H9 (cell line): Measurements from ENCODE around the gene UNC50. TPM values are rescaled to one million over a fixed set of nuclear protein-coding genes. Genes with fewer than 3 reads are reported as not detected.

Experiments used
- DNase-seq: peaks from one replicate; pipeline ENCODE4 v3.0.0-alpha.2; 2017
- H2AFZ ChIP-seq: one replicate; pipeline ENCODE4 v1.6.1; 2013; ENCODE audit warnings: mild to moderate bottlenecking, low read length, control low read depth, moderate library complexity
- H2AK5ac ChIP-seq: 2 replicates; pipeline ENCODE4 v1.6.1; 2013; ENCODE audit warnings: low read length, control low read depth, mixed read lengths; ENCODE audit not compliant: insufficient read length
- H2BK120ac ChIP-seq: one replicate; pipeline ENCODE4 v1.6.1; 2013; ENCODE audit warnings: low read depth, mild to moderate bottlenecking, low read length, control low read depth, inconsistent platforms; ENCODE audit not compliant: poor library complexity, severe bottlenecking
- H2BK12ac ChIP-seq: 2 replicates; pipeline ENCODE4 v1.6.1; 2013; ENCODE audit warnings: low read length, control low read depth, mixed read lengths, low read depth; ENCODE audit not compliant: insufficient read length
- H2BK15ac ChIP-seq: 2 replicates; pipeline ENCODE4 v1.6.1; 2013; ENCODE audit warnings: low read depth, low read length, control low read depth
- H2BK20ac ChIP-seq: one replicate; pipeline ENCODE4 v1.6.1; 2013; ENCODE audit warnings: low read depth, mild to moderate bottlenecking, low read length, control low read depth, inconsistent platforms; ENCODE audit not compliant: poor library complexity, severe bottlenecking
- H2BK5ac ChIP-seq: 2 replicates; pipeline ENCODE4 v1.6.1; 2013; ENCODE audit warnings: low read length, control low read depth, mixed read lengths; ENCODE audit not compliant: insufficient read length
- H3K14ac ChIP-seq: 2 replicates; pipeline ENCODE4 v1.6.1; 2013; ENCODE audit warnings: low read length, control low read depth; ENCODE audit not compliant: insufficient read depth
- H3K18ac ChIP-seq: 2 replicates; pipeline ENCODE4 v1.6.1; 2013; ENCODE audit warnings: low read depth, mild to moderate bottlenecking, mixed read lengths, low read length, control low read depth; ENCODE audit not compliant: insufficient read length
- H3K23ac ChIP-seq: 2 replicates; pipeline ENCODE4 v1.6.1; 2013; ENCODE audit warnings: low read length, control low read depth, mixed read lengths, low read depth; ENCODE audit not compliant: insufficient read length
- H3K23me2 ChIP-seq: 2 replicates; pipeline ENCODE4 v1.6.1; 2013; ENCODE audit warnings: low read depth, mild to moderate bottlenecking, mixed read lengths, low read length, control low read depth; ENCODE audit not compliant: insufficient read length, poor library complexity, severe bottlenecking
- H3K27ac ChIP-seq: 2 replicates; pipeline ENCODE4 v1.5.1; 2013; ENCODE audit warnings: low read length, control low read depth, mixed read lengths, low read depth; ENCODE audit not compliant: insufficient read length
- H3K27me3 ChIP-seq: 2 replicates; pipeline ENCODE4 v1.6.1; 2013; ENCODE audit warnings: low read length, control low read depth, inconsistent platforms; ENCODE audit not compliant: insufficient read depth
- H3K4ac ChIP-seq: 2 replicates; pipeline ENCODE4 v1.6.1; 2013; ENCODE audit warnings: low read depth, mild to moderate bottlenecking, control low read depth, inconsistent platforms, low read length, moderate library complexity
- H3K4me1 ChIP-seq: 2 replicates; pipeline ENCODE4 v1.6.1; 2013; ENCODE audit warnings: low read length, control low read depth, inconsistent platforms; ENCODE audit not compliant: insufficient read depth
- H3K4me2 ChIP-seq: 2 replicates; pipeline ENCODE4 v1.6.1; 2013; ENCODE audit warnings: low read length, control low read depth, mixed read lengths; ENCODE audit not compliant: insufficient read length, insufficient read depth
- H3K56ac ChIP-seq: 2 replicates; pipeline ENCODE4 v1.6.1; 2013; ENCODE audit warnings: low read depth, mild to moderate bottlenecking, mixed read lengths, low read length, control low read depth; ENCODE audit not compliant: insufficient read length
- H3K79me1 ChIP-seq: 2 replicates; pipeline ENCODE4 v1.6.1; 2013; ENCODE audit warnings: low read depth, mild to moderate bottlenecking, moderate library complexity, low read length, control low read depth, inconsistent platforms; ENCODE audit not compliant: insufficient read depth, poor library complexity, severe bottlenecking
- H3K79me2 ChIP-seq: 2 replicates; pipeline ENCODE4 v1.6.1; 2013; ENCODE audit warnings: low read length, control low read depth, inconsistent platforms; ENCODE audit not compliant: insufficient read depth
- H3K9ac ChIP-seq: 2 replicates; pipeline ENCODE4 v1.6.1; 2013; ENCODE audit warnings: low read length, control low read depth, mixed read lengths; ENCODE audit not compliant: insufficient read length; ENCODE audit errors: extremely low read depth
- H3K9me3 ChIP-seq: one replicate; pipeline ENCODE4 v1.6.1; 2013; ENCODE audit warnings: low read depth, low read length, inconsistent platforms; ENCODE audit not compliant: control insufficient read depth
- H3T11ph ChIP-seq: one replicate; pipeline ENCODE4 v1.6.1; 2013; ENCODE audit warnings: mild to moderate bottlenecking, low read length, control low read depth, inconsistent platforms
- H4K20me1 ChIP-seq: one replicate; pipeline ENCODE4 v1.6.1; 2013; ENCODE audit not compliant: control insufficient read depth, insufficient read length, insufficient read depth
- H4K5ac ChIP-seq: 2 replicates; pipeline ENCODE4 v1.6.1; 2013; ENCODE audit warnings: low read depth, mild to moderate bottlenecking, mixed read lengths, low read length, control low read depth; ENCODE audit not compliant: insufficient read length
- H4K8ac ChIP-seq: replicated peaks from 2 replicates; pipeline ENCODE4 v1.6.1; 2013; ENCODE audit warnings: low read length, control low read depth, mixed read lengths, low read depth; ENCODE audit not compliant: insufficient read length
- H4K91ac ChIP-seq: 2 replicates; pipeline ENCODE4 v1.6.1; 2013; ENCODE audit warnings: low read depth, mild to moderate bottlenecking, moderate library complexity, mixed read lengths, low read length, control low read depth; ENCODE audit not compliant: insufficient read length
- H3K27ac Mint-ChIP-seq, 3 experiments: 2 replicates in 2 of 3; 3 replicates in 1 of 3; pipeline ENCODE4 v1.8.0; 2020 to 2021; ENCODE audit warnings: mixed read lengths in 3 of 3, mild to moderate bottlenecking in 1 of 3, moderate library complexity in 1 of 3
- H3K27me3 Mint-ChIP-seq: 2 replicates; pipeline ENCODE4 v1.8.0; 2021; ENCODE audit warnings: low read depth, mild to moderate bottlenecking, moderate library complexity, mixed read lengths
- H3K36me3 Mint-ChIP-seq, 3 experiments: 2 replicates in 2 of 3; 3 replicates in 1 of 3; pipeline ENCODE4 v1.8.0; 2020 to 2021; ENCODE audit warnings: low read depth in 3 of 3, mixed read lengths in 3 of 3; ENCODE audit not compliant: insufficient read depth in 1 of 3
- H3K4me1 Mint-ChIP-seq, 2 experiments: 2 replicates each; pipeline ENCODE4 v1.8.0; 2020; ENCODE audit warnings: mixed read lengths in 2 of 2
- H3K4me3 Mint-ChIP-seq, 2 experiments: 2 replicates in 1 of 2; 3 replicates in 1 of 2; pipeline ENCODE4 v1.8.0; 2020 to 2021; ENCODE audit warnings: mild to moderate bottlenecking in 2 of 2, mixed read lengths in 2 of 2, moderate library complexity in 1 of 2
- H3K9me3 Mint-ChIP-seq, 2 experiments: 2 replicates in 1 of 2; 3 replicates in 1 of 2; pipeline ENCODE4 v1.8.0; 2020; ENCODE audit warnings: mild to moderate bottlenecking in 2 of 2, mixed read lengths in 2 of 2, moderate library complexity in 1 of 2
- WGBS: extraction: QIAGEN DNeasy Blood & Tissue Kit; methylation state at CpG from one replicate; pipeline ENCODE4 v1.1.7; 2013; ENCODE audit warnings: missing lambda C conversion rate, low lambda C conversion rate, mixed read lengths; ENCODE audit not compliant: insufficient read length; ENCODE audit errors: extremely low coverage; 5-methylcytosine and 5-hydroxymethylcytosine counted together
- total RNA-seq: library from RNA; stranded (reverse); gene quantifications from 2 replicates; pipeline ENCODE4 v1.2.1, GENCODE V29; 2021
- TF ChIP-seq, protein P1 (sequence below): fragments of 200-600 bp; sonication (generic); conservative IDR thresholded peaks from 3 replicates; pipeline ENCODE4 v1.8.0; 2021; ENCODE audit warnings: antibody characterized with exemption, mild to moderate bottlenecking

The UNC50 gene
- total RNA-seq, 1 experiment from 2014 or later: 35.4 TPM

- Mint-ChIP-seq H3K4me3 (no peak overlapping the region), H3K27me3 (no peaks in the 10 kb centered on the region), H3K4me1 (peaks cover 13 to 15% of the 10 kb centered on the region in 2 experiments), H3K36me3 (peaks cover 2 to 34% (median 30%) of the 10 kb centered on the region in 3 experiments; a peak in 5 of 7 replicates), H3K27ac (no peak overlapping the region), H3K9me3 (no peaks in the 10 kb centered on the region)
- no peak overlapping the region for H3K14ac ChIP-seq
- H2BK5ac ChIP-seq: no peak overlapping the region
- no peak overlapping the region for H3K27ac ChIP-seq
- no peak for DNase-seq
- H3K79me1 ChIP-seq: peaks cover 7% of the 10 kb centered on the region
- no CpG with 5 or more reads among the region's 2 CpGs for WGBS
- no peak overlapping the region for H3T11ph ChIP-seq
- H3K4me2 ChIP-seq: no peak overlapping the region
- no peak overlapping the region for H2BK20ac ChIP-seq
- H3K4ac ChIP-seq: no peak overlapping the region
- no peak overlapping the region for H4K8ac ChIP-seq
- H4K91ac ChIP-seq: no peak overlapping the region
- no peak overlapping the region for H2AK5ac ChIP-seq
- TF ChIP-seq, protein P1, sequence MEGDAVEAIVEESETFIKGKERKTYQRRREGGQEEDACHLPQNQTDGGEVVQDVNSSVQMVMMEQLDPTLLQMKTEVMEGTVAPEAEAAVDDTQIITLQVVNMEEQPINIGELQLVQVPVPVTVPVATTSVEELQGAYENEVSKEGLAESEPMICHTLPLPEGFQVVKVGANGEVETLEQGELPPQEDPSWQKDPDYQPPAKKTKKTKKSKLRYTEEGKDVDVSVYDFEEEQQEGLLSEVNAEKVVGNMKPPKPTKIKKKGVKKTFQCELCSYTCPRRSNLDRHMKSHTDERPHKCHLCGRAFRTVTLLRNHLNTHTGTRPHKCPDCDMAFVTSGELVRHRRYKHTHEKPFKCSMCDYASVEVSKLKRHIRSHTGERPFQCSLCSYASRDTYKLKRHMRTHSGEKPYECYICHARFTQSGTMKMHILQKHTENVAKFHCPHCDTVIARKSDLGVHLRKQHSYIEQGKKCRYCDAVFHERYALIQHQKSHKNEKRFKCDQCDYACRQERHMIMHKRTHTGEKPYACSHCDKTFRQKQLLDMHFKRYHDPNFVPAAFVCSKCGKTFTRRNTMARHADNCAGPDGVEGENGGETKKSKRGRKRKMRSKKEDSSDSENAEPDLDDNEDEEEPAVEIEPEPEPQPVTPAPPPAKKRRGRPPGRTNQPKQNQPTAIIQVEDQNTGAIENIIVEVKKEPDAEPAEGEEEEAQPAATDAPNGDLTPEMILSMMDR: no peak
- H3K9ac ChIP-seq: no peak overlapping the region
- no peak overlapping the region for H3K56ac ChIP-seq
- H2BK120ac ChIP-seq: no peak overlapping the region
- no peak overlapping the region for H3K18ac ChIP-seq
- no peak overlapping the region for H4K5ac ChIP-seq
- no peaks in the 10 kb centered on the region for H3K9me3 ChIP-seq
- H3K23me2 ChIP-seq: peaks cover 14% of the 10 kb centered on the region
- H2BK12ac ChIP-seq: no peak overlapping the region
- no peak overlapping the region for H2BK15ac ChIP-seq
- H3K79me2 ChIP-seq: peaks cover 15% of the 10 kb centered on the region; the same call in 1 of the 2 replicates
- no peak overlapping the region for H3K23ac ChIP-seq
- H4K20me1 ChIP-seq: peaks cover 4% of the 10 kb centered on the region
- H3K4me1 ChIP-seq: no peaks in the 10 kb centered on the region; the same call in 1 of the 2 replicates
- H2AFZ ChIP-seq: no peak overlapping the region
- no peaks in the 10 kb centered on the region for H3K27me3 ChIP-seq
Measured at GRCh38 chr2:98604547-98604946, 3.8 kb upstream of the UNC50 start.
